HG02970 (cell line): Measurements from ENCODE around the gene DPP9.

Experiments used
- ATAC-seq: cut with Tn5 transposase; IDR thresholded peaks from one replicate; pipeline ENCODE4 v1.9.1; 2021; ENCODE audit warnings: mild to moderate bottlenecking, moderate library complexity, moderate number of reproducible peaks; ENCODE audit not compliant: unreplicated experiment, low FRiP score

The DPP9 gene

DNA sequence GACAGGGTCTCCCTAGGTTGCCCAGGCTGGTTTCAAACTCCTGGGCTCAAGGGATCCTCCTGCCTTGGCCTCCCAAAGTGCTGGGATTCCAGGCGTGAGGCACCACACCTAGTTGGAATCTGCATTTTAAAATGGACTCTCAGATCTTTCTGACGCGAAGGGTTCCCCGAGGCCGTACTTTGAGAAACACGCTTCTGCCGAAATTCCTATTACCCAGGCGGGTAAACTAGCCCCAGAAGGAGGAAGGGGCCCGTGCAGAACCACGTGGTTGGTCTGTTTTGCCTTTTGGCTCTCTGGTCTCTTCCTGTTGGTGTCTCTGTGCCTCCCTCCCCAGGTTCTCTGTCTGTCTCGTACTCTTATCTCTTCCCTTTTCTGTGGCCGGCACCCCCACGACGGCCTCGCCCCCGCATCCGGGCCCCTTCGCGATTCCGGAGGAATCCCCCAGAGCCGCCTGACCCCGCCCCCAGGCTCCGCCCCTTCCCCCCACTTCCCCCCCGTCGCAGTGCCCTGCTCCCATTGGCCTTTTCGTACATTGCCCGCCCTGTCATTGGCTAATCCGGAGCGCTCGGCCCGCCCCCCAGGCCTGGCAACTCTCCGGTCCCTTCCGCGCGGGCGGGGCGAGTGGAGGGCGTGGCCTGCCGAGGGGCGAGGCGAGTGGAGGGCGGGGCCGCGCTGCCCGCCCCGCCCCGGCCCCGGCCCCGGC lies 84.7 kb downstream of the DPP9 start, which contains the start of gene TNFAIP8L1:
Gene TNFAIP8L1, plus strand, starts transcription at position 689 of the 703 bp plus-strand sequence. CDS start 12,354 bp downstream, outside the sequence.
- ATAC-seq: peak; percentile 81

- ATAC-seq: no peak
Measured at GRCh38 chr19:4638317-4638716, 85.3 kb downstream of the DPP9 start.

- ATAC-seq: no peak
Measured at GRCh38 chr19:4636761-4637160, 86.9 kb downstream of the DPP9 start.

- no peak for ATAC-seq
Measured at GRCh38 chr19:4636151-4636717, 87.4 kb downstream of the DPP9 start.

DNA sequence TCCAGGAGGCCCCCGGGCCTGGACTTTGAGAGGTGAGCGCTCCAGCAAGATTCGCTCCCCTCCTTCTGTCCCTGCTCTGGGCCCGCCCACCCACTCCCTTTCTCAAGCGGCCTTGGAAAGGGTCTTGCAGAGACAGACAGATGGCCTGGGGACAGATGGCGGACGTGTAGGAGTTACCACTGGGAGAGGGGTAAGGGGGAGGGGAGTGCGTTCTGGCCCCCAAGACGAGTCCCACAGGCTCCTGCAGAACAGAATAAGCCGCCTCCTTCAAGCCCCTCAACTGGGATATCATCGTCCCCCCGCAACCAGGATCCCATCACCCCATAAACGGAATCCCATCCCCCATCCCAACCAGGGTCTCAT lies 87.9 kb downstream of the DPP9 start:
- ATAC-seq: no peak

- no peak for ATAC-seq
Measured at GRCh38 chr19:4633140-4633967, 90.3 kb downstream of the DPP9 start.
